Measurements from ENCODE around the gene KIF26A. TPM values are rescaled to one million over a fixed set of nuclear protein-coding genes. Genes with fewer than 3 reads are reported as not detected.

The KIF26A gene
- total and polyA plus RNA-seq, 8 donors, result 3.6 to 13.2 (median 7.1) TPM

- intact Hi-C loops (cut with DNase I), result loop anchor here in 1 of 3 donors (2.0 to 5.0 kb wide), 2 partner anchors 42 to 432 kb away; no protein-coding TSS in a partner anchor
- peaks cover 4 to 9% (median 5%) of the 10 kb centered on the region in 3 donors for H3K4me1 ChIP-seq
- H3K27ac ChIP-seq, result no peak overlapping the region
- FAIRE-seq (no peak), ATAC-seq (no peak), DNase-seq (peak in 5 of 6 donors; percentile 1 to 61 (median 17))
- no peaks in the 10 kb centered on the region for H3K36me3 ChIP-seq
- H3K4me3 ChIP-seq, result no peak overlapping the region
- H3K9me3 ChIP-seq, result no peaks in the 10 kb centered on the region
- no peak for TF ChIP-seq CTCF (IDR thresholded peaks at IDR 0.05)
- H3K27me3 ChIP-seq, result peaks cover 0 to 14% (median 3%) of the 10 kb centered on the region in 4 donors
- 46 to 51% methylated on average over 31 of the region's 31 CpGs for whole genome bisulfite sequencing, 2 donors
Observed at GRCh38 chr14:104134061-104134965, 4.1 kb upstream of the KIF26A start.

- peaks cover 4 to 9% (median 5%) of the 10 kb centered on the region in 3 donors for H3K4me1 ChIP-seq
- DNase-seq (peak; percentile 4 to 72 (median 32)), ATAC-seq (peak in 1 of 4 donors; percentile 7), FAIRE-seq (no peak)
- TF ChIP-seq CTCF (IDR thresholded peaks at IDR 0.05), result no peak
- no peak overlapping the region for H3K27ac ChIP-seq
- H3K27me3 ChIP-seq, result peaks cover 0 to 14% (median 3%) of the 10 kb centered on the region in 4 donors
- no peaks in the 10 kb centered on the region for H3K36me3 ChIP-seq
- WGBS, 2 donors, result 2 to 6% methylated on average over 43 to 47 of the region's 47 CpGs
- no peak overlapping the region for H3K4me3 ChIP-seq
- no peaks in the 10 kb centered on the region for H3K9me3 ChIP-seq
- intact Hi-C loops (cut with DNase I), result loop anchor here in 2 of 3 donors (2.0 to 5.0 kb wide), 3 partner anchors 427 to 502 kb away; no protein-coding TSS in a partner anchor
Observed at GRCh38 chr14:104135121-104135903, 3.1 kb upstream of the KIF26A start.

GRCh38 chr14:104135904-104136471 is 2.4 kb upstream of the KIF26A start:
- H3K27ac ChIP-seq, result no peak overlapping the region
- no peak for TF ChIP-seq CTCF (IDR thresholded peaks at IDR 0.05)
- DNase-seq, result peak; percentile 1 to 74 (median 26)
- 1 to 2% methylated on average over 26 to 78 of the region's 78 CpGs for WGBS, 2 donors
- peaks cover 4 to 9% (median 5%) of the 10 kb centered on the region in 3 donors for H3K4me1 ChIP-seq
- peak overlapping the region in 2 of 4 donors; percentile 22 to 33 for H3K4me3 ChIP-seq
- peaks cover 0 to 14% (median 3%) of the 10 kb centered on the region in 4 donors for H3K27me3 ChIP-seq
- intact Hi-C loops (cut with DNase I), result loop anchor here in 2 of 3 donors (2.0 to 5.0 kb wide), 3 partner anchors 426 to 501 kb away; no protein-coding TSS in a partner anchor
- FAIRE-seq, result no peak
- ATAC-seq, result no peak
- H3K36me3 ChIP-seq, result no peaks in the 10 kb centered on the region
- no peaks in the 10 kb centered on the region for H3K9me3 ChIP-seq

GRCh38 chr14:104136472-104137296 is 1.7 kb upstream of the KIF26A start:
- 3% methylated on average over 77 of the region's 77 CpGs for whole genome bisulfite sequencing, 2 donors
- no peak for ATAC-seq
- peaks cover 4 to 9% (median 5%) of the 10 kb centered on the region in 3 donors for H3K4me1 ChIP-seq
- no peak for FAIRE-seq
- intact Hi-C loops (cut with DNase I), result loop anchor here in 1 of 3 donors (5.0 kb wide), 2 partner anchors 426 to 501 kb away; no protein-coding TSS in a partner anchor
- H3K27ac ChIP-seq, result no peak overlapping the region
- no peak for TF ChIP-seq CTCF (IDR thresholded peaks at IDR 0.05)
- H3K27me3 ChIP-seq, result peaks cover 0 to 14% (median 3%) of the 10 kb centered on the region in 4 donors
- H3K9me3 ChIP-seq, result no peaks in the 10 kb centered on the region
- DNase-seq, result peak; percentile 2 to 76 (median 20)
- H3K36me3 ChIP-seq, result no peaks in the 10 kb centered on the region
- H3K4me3 ChIP-seq, result peak overlapping the region in 2 of 4 donors; percentile 22 to 33
